Measurements from ENCODE around the gene ERCC2. TPM values are rescaled to one million over a fixed set of nuclear protein-coding genes. Genes with fewer than 3 reads are reported as not detected.
"Not testable (repeated sequence)": the region's sequence is repeated elsewhere in the genome, so short reads cannot be mapped to it uniquely, and the experiment has no call there.

ERCC2 gene
- total RNA-seq, result 32.2 and 34.8 TPM in 2 replicates

- TF ChIP-seq CTCF (conservative IDR thresholded peaks at IDR 0.05; ENCODE audit: low read depth, low read length), result no peak
- peak within 1 kb of the TSS; percentile 87 for H3K4me3 ChIP-seq (ENCODE audit: low read depth, low read length)
- DNase-seq (ENCODE audit: low read depth), result peak; percentile 73
Observed at GRCh38 chr19:45370410-45371204, at the start of gene ERCC2. Gene ERCC2 (minus strand): TSS chr19:45370573. CDS start chr19:45370540, 33 bp downstream.

DNA sequence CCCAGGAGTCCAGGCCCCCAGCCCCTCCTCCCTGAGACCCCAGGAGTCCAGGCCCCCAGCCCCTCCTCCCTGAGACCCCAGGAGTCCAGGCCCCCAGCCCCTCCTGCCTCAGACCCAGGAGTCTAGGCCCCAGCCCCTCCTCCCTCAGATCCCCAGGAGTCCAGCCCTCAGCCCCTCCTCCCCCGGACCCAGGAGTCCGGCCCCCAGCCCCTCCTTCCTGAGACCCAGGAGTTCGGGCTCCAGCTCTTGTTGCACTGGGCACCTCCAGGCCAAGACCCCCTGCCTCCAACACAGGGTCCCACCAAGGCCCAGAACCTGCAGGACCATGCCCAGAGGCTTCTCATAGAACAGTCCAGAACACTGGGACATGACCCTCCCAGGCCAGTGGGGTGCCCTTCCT lies 49.5 kb upstream of the ERCC2 start:
- no peak overlapping the region for H3K4me3 ChIP-seq (ENCODE audit: low read depth, low read length)
- DNase-seq (ENCODE audit: low read depth), result no peak
- no peak for TF ChIP-seq CTCF (conservative IDR thresholded peaks at IDR 0.05; ENCODE audit: low read depth, low read length)

DNA sequence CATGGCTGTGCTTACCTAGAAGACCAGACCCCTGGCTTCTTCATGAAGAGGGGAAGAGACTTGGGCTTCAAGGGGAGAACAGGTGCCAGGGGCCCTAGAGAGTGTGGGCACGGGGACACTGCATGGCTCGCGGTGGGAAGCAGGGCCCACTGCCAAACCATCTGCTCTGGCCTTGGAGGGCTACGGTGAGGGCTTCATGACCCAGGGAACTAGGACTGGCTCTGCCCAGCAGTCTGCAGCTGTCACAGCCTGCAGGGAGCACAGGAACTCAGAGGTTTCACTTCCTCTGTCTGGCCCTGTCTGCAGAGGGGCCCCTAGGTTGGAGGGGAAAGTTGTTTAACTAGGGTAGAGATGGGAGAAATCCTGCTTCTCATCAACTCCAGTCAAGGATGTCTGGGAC lies 49.0 kb upstream of the ERCC2 start:
- no peak for TF ChIP-seq CTCF (conservative IDR thresholded peaks at IDR 0.05; ENCODE audit: low read depth, low read length)
- no peak overlapping the region for H3K4me3 ChIP-seq (ENCODE audit: low read depth, low read length)
- DNase-seq (ENCODE audit: low read depth), result no peak

DNA sequence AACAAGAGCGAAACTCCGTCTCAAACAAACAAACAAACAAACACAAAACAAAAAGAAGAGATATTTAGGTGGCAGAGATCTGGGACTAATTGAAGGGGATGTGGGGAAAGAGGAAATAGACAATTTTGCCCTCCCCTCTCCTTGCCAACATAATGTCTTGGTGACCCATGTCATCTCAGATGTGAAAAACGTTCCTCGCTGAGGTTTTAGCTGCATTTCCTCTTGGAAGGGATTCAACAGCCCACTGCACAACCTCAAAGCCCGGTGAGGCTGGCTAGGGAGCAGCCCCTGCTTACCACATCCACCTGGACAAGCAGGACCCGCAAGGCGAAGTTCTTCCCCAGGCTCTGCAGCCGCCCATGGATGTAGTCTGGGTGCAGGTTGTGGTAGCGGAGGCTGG lies 48.4 kb upstream of the ERCC2 start:
- no peak for DNase-seq (ENCODE audit: low read depth)
- TF ChIP-seq CTCF (conservative IDR thresholded peaks at IDR 0.05; ENCODE audit: low read depth, low read length), result no peak
- no peak overlapping the region for H3K4me3 ChIP-seq (ENCODE audit: low read depth, low read length)

- H3K4me3 ChIP-seq (ENCODE audit: low read depth, low read length), result no peak overlapping the region
- no peak for DNase-seq (ENCODE audit: low read depth)
- no peak for TF ChIP-seq CTCF (conservative IDR thresholded peaks at IDR 0.05; ENCODE audit: low read depth, low read length)
Observed at GRCh38 chr19:45417151-45417550, 46.8 kb upstream of the ERCC2 start.

- TF ChIP-seq CTCF (conservative IDR thresholded peaks at IDR 0.05; ENCODE audit: low read depth, low read length), result no peak
- DNase-seq (ENCODE audit: low read depth), result no peak
Observed at GRCh38 chr19:45414468-45414867, 44.1 kb upstream of the ERCC2 start.

DNA sequence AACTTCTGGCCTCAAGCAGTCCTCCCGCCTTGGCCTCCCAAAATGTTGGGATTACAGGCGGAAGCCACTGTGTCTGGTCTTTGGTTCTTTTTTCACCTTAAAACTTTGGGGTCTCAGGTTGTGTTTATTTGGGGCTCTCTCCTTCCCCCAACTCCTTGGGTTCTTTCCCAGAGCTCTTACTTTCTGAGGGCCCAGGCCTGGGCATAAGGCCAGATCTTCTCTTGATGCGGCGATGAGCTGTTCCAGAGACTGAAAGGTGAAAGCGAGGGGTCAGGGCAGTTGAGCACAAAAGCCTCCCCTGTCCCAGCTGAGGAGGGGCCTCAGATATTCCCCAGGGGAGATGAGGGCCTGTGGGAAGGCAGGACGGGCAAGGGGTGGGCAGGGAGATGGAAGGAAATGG lies 43.1 kb upstream of the ERCC2 start:
- no peak overlapping the region for H3K4me3 ChIP-seq (ENCODE audit: low read depth, low read length)
- no peak for DNase-seq (ENCODE audit: low read depth)
- TF ChIP-seq CTCF (conservative IDR thresholded peaks at IDR 0.05; ENCODE audit: low read depth, low read length), result no peak

More at GRCh38 chr19:45414468-45414867, 44.1 kb upstream of the ERCC2 start:
- no peak overlapping the region for H3K4me3 ChIP-seq (ENCODE audit: low read depth, low read length)

- DNase-seq (ENCODE audit: low read depth); H3K4me3 ChIP-seq (ENCODE audit: low read depth, low read length): not testable (repeated sequence)
Observed at GRCh38 chr19:45410330-45410729, 40.0 kb upstream of the ERCC2 start.
